Astrocyte of the spinal cord (primary cell): Measurements from ENCODE around the gene TFF1.

Experiments used
- DNase-seq: peaks from one replicate; pipeline ENCODE4 v3.0.0; 2011; ENCODE audit warnings: low read depth, low spot score
- H3K4me3 ChIP-seq: 2 replicates; pipeline ENCODE4 v1.5.1; 2011; ENCODE audit warnings: low read depth, mild to moderate bottlenecking, low read length, moderate library complexity
- CTCF ChIP-seq: IDR thresholded peaks from 2 replicates; pipeline ENCODE4 v1.5.1; 2012; ENCODE audit warnings: low read depth, mild to moderate bottlenecking, low read length, inconsistent platforms
- in situ Hi-C: cut with HindIII; loops from 2 replicates; pipeline ENCODE4 v1.10.0; 2017; ENCODE audit warnings: low sequenced_read_pairs

Gene TFF1

GRCh38 chr21:42366292-42367010 lies at the start of gene TFF1:
TFF1 (minus strand) TSS chr21:42366535; CDS start chr21:42366495, 40 bp downstream.
- TF ChIP-seq CTCF = no peak
- in situ Hi-C loops = no loop called here
- H3K4me3 ChIP-seq = no peak within 1 kb of the TSS
- DNase-seq = no peak

- no peak for TF ChIP-seq CTCF
- DNase-seq = peak; percentile 65
- in situ Hi-C loops = no loop called here
- H3K4me3 ChIP-seq = no peak overlapping the region
These were observed 48.8 kb upstream of the TFF1 start for GRCh38 chr21:42414928-42415769.

GRCh38 chr21:42414553-42414927 lies 48.2 kb upstream of the TFF1 start:
- DNase-seq = no peak
- in situ Hi-C loops = no loop called here
- no peak for TF ChIP-seq CTCF
- no peak overlapping the region for H3K4me3 ChIP-seq

GRCh38 chr21:42414066-42414465 lies 47.7 kb upstream of the TFF1 start:
- no peak for DNase-seq
- TF ChIP-seq CTCF = no peak
- in situ Hi-C loops = no loop called here
- H3K4me3 ChIP-seq = no peak overlapping the region

GRCh38 chr21:42413500-42413899 lies 47.2 kb upstream of the TFF1 start:
- no peak for TF ChIP-seq CTCF
- no peak overlapping the region for H3K4me3 ChIP-seq
- in situ Hi-C loops = no loop called here
- DNase-seq = no peak

GRCh38 chr21:42413093-42413492 lies 46.8 kb upstream of the TFF1 start:
- no peak overlapping the region for H3K4me3 ChIP-seq
- DNase-seq = no peak
- no peak for TF ChIP-seq CTCF
- in situ Hi-C loops = no loop called here
